H9 (cell line): Measurements from ENCODE around the gene ART3. TPM values are rescaled to one million over a fixed set of nuclear protein-coding genes. Genes with fewer than 3 reads are reported as not detected.

Experiments used
- DNase-seq: peaks from one replicate; pipeline ENCODE4 v3.0.0-alpha.2; 2017
- H2AFZ ChIP-seq: one replicate; pipeline ENCODE4 v1.6.1; 2013; ENCODE audit warnings: mild to moderate bottlenecking, low read length, control low read depth, moderate library complexity
- H2AK5ac ChIP-seq: 2 replicates; pipeline ENCODE4 v1.6.1; 2013; ENCODE audit warnings: low read length, control low read depth, mixed read lengths; ENCODE audit not compliant: insufficient read length
- H2BK120ac ChIP-seq: one replicate; pipeline ENCODE4 v1.6.1; 2013; ENCODE audit warnings: low read depth, mild to moderate bottlenecking, low read length, control low read depth, inconsistent platforms; ENCODE audit not compliant: poor library complexity, severe bottlenecking
- H2BK12ac ChIP-seq: 2 replicates; pipeline ENCODE4 v1.6.1; 2013; ENCODE audit warnings: low read length, control low read depth, mixed read lengths, low read depth; ENCODE audit not compliant: insufficient read length
- H2BK15ac ChIP-seq: 2 replicates; pipeline ENCODE4 v1.6.1; 2013; ENCODE audit warnings: low read depth, low read length, control low read depth
- H2BK20ac ChIP-seq: one replicate; pipeline ENCODE4 v1.6.1; 2013; ENCODE audit warnings: low read depth, mild to moderate bottlenecking, low read length, control low read depth, inconsistent platforms; ENCODE audit not compliant: poor library complexity, severe bottlenecking
- H2BK5ac ChIP-seq: 2 replicates; pipeline ENCODE4 v1.6.1; 2013; ENCODE audit warnings: low read length, control low read depth, mixed read lengths; ENCODE audit not compliant: insufficient read length
- H3K14ac ChIP-seq: 2 replicates; pipeline ENCODE4 v1.6.1; 2013; ENCODE audit warnings: low read length, control low read depth; ENCODE audit not compliant: insufficient read depth
- H3K18ac ChIP-seq: 2 replicates; pipeline ENCODE4 v1.6.1; 2013; ENCODE audit warnings: low read depth, mild to moderate bottlenecking, mixed read lengths, low read length, control low read depth; ENCODE audit not compliant: insufficient read length
- H3K23ac ChIP-seq: 2 replicates; pipeline ENCODE4 v1.6.1; 2013; ENCODE audit warnings: low read length, control low read depth, mixed read lengths, low read depth; ENCODE audit not compliant: insufficient read length
- H3K23me2 ChIP-seq: 2 replicates; pipeline ENCODE4 v1.6.1; 2013; ENCODE audit warnings: low read depth, mild to moderate bottlenecking, mixed read lengths, low read length, control low read depth; ENCODE audit not compliant: insufficient read length, poor library complexity, severe bottlenecking
- H3K27ac ChIP-seq: 2 replicates; pipeline ENCODE4 v1.5.1; 2013; ENCODE audit warnings: low read length, control low read depth, mixed read lengths, low read depth; ENCODE audit not compliant: insufficient read length
- H3K27me3 ChIP-seq: 2 replicates; pipeline ENCODE4 v1.6.1; 2013; ENCODE audit warnings: low read length, control low read depth, inconsistent platforms; ENCODE audit not compliant: insufficient read depth
- H3K4ac ChIP-seq: 2 replicates; pipeline ENCODE4 v1.6.1; 2013; ENCODE audit warnings: low read depth, mild to moderate bottlenecking, control low read depth, inconsistent platforms, low read length, moderate library complexity
- H3K4me1 ChIP-seq: 2 replicates; pipeline ENCODE4 v1.6.1; 2013; ENCODE audit warnings: low read length, control low read depth, inconsistent platforms; ENCODE audit not compliant: insufficient read depth
- H3K4me2 ChIP-seq: 2 replicates; pipeline ENCODE4 v1.6.1; 2013; ENCODE audit warnings: low read length, control low read depth, mixed read lengths; ENCODE audit not compliant: insufficient read length, insufficient read depth
- H3K56ac ChIP-seq: 2 replicates; pipeline ENCODE4 v1.6.1; 2013; ENCODE audit warnings: low read depth, mild to moderate bottlenecking, mixed read lengths, low read length, control low read depth; ENCODE audit not compliant: insufficient read length
- H3K79me1 ChIP-seq: 2 replicates; pipeline ENCODE4 v1.6.1; 2013; ENCODE audit warnings: low read depth, mild to moderate bottlenecking, moderate library complexity, low read length, control low read depth, inconsistent platforms; ENCODE audit not compliant: insufficient read depth, poor library complexity, severe bottlenecking
- H3K79me2 ChIP-seq: 2 replicates; pipeline ENCODE4 v1.6.1; 2013; ENCODE audit warnings: low read length, control low read depth, inconsistent platforms; ENCODE audit not compliant: insufficient read depth
- H3K9ac ChIP-seq: 2 replicates; pipeline ENCODE4 v1.6.1; 2013; ENCODE audit warnings: low read length, control low read depth, mixed read lengths; ENCODE audit not compliant: insufficient read length; ENCODE audit errors: extremely low read depth
- H3K9me3 ChIP-seq: one replicate; pipeline ENCODE4 v1.6.1; 2013; ENCODE audit warnings: low read depth, low read length, inconsistent platforms; ENCODE audit not compliant: control insufficient read depth
- H3T11ph ChIP-seq: one replicate; pipeline ENCODE4 v1.6.1; 2013; ENCODE audit warnings: mild to moderate bottlenecking, low read length, control low read depth, inconsistent platforms
- H4K20me1 ChIP-seq: one replicate; pipeline ENCODE4 v1.6.1; 2013; ENCODE audit not compliant: control insufficient read depth, insufficient read length, insufficient read depth
- H4K5ac ChIP-seq: 2 replicates; pipeline ENCODE4 v1.6.1; 2013; ENCODE audit warnings: low read depth, mild to moderate bottlenecking, mixed read lengths, low read length, control low read depth; ENCODE audit not compliant: insufficient read length
- H4K8ac ChIP-seq: replicated peaks from 2 replicates; pipeline ENCODE4 v1.6.1; 2013; ENCODE audit warnings: low read length, control low read depth, mixed read lengths, low read depth; ENCODE audit not compliant: insufficient read length
- H4K91ac ChIP-seq: 2 replicates; pipeline ENCODE4 v1.6.1; 2013; ENCODE audit warnings: low read depth, mild to moderate bottlenecking, moderate library complexity, mixed read lengths, low read length, control low read depth; ENCODE audit not compliant: insufficient read length
- H3K27ac Mint-ChIP-seq, 3 experiments: 2 replicates in 2 of 3; 3 replicates in 1 of 3; pipeline ENCODE4 v1.8.0; 2020 to 2021; ENCODE audit warnings: mixed read lengths in 3 of 3, mild to moderate bottlenecking in 1 of 3, moderate library complexity in 1 of 3
- H3K27me3 Mint-ChIP-seq: 2 replicates; pipeline ENCODE4 v1.8.0; 2021; ENCODE audit warnings: low read depth, mild to moderate bottlenecking, moderate library complexity, mixed read lengths
- H3K36me3 Mint-ChIP-seq, 3 experiments: 2 replicates in 2 of 3; 3 replicates in 1 of 3; pipeline ENCODE4 v1.8.0; 2020 to 2021; ENCODE audit warnings: low read depth in 3 of 3, mixed read lengths in 3 of 3; ENCODE audit not compliant: insufficient read depth in 1 of 3
- H3K4me1 Mint-ChIP-seq, 2 experiments: 2 replicates each; pipeline ENCODE4 v1.8.0; 2020; ENCODE audit warnings: mixed read lengths in 2 of 2
- H3K4me3 Mint-ChIP-seq, 2 experiments: 2 replicates in 1 of 2; 3 replicates in 1 of 2; pipeline ENCODE4 v1.8.0; 2020 to 2021; ENCODE audit warnings: mild to moderate bottlenecking in 2 of 2, mixed read lengths in 2 of 2, moderate library complexity in 1 of 2
- H3K9me3 Mint-ChIP-seq, 2 experiments: 2 replicates in 1 of 2; 3 replicates in 1 of 2; pipeline ENCODE4 v1.8.0; 2020; ENCODE audit warnings: mild to moderate bottlenecking in 2 of 2, mixed read lengths in 2 of 2, moderate library complexity in 1 of 2
- whole genome bisulfite sequencing: extraction: QIAGEN DNeasy Blood & Tissue Kit; methylation state at CpG from one replicate; pipeline ENCODE4 v1.1.7; 2013; ENCODE audit warnings: missing lambda C conversion rate, low lambda C conversion rate, mixed read lengths; ENCODE audit not compliant: insufficient read length; ENCODE audit errors: extremely low coverage; 5-methylcytosine and 5-hydroxymethylcytosine counted together
- total RNA-seq: library from RNA; stranded (reverse); gene quantifications from 2 replicates; pipeline ENCODE4 v1.2.1, GENCODE V29; 2021
- TF ChIP-seq, protein P1 (sequence below): fragments of 200-600 bp; sonication (generic); conservative IDR thresholded peaks from 3 replicates; pipeline ENCODE4 v1.8.0; 2021; ENCODE audit warnings: antibody characterized with exemption, mild to moderate bottlenecking

ART3 gene
- total RNA-seq, 1 experiment from 2014 or later, result 0.74 TPM

DNA sequence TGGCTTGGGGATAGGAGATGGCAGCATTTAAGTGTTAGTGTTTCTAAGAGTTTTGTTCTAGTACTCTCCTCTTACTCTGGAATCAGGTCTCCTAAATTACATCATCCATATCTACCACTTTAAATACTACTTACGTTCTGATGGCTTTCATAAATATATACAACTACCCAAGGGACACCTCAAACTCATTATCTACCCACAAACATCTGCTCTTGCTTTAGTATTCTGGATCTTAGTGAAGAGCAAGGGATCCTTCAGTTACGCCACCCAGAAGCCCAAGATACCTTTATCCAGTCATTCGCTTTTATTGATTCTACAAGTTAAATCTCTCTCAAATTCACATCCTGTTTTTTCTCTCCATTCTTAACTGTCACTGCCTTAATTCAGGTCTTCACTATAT is 66.7 kb downstream of the ART3 start:
- H3K36me3 Mint-ChIP-seq, result peaks cover 46 to 78% (median 68%) of the 10 kb centered on the region in 3 experiments
- H4K20me1 ChIP-seq, result no peaks in the 10 kb centered on the region
- H3K27ac Mint-ChIP-seq, result no peak overlapping the region; a peak in 1 of 7 replicates

More for the DNA sequence above, 66.7 kb downstream of the ART3 start:
- H2AK5ac ChIP-seq, result no peak overlapping the region
- no peak overlapping the region for H2BK5ac ChIP-seq
- no peak overlapping the region for H2BK120ac ChIP-seq
- no peak overlapping the region for H3K18ac ChIP-seq
- no peak overlapping the region for H2BK20ac ChIP-seq
- no peaks in the 10 kb centered on the region for H3K27me3 ChIP-seq
- no peak for DNase-seq
- H3K27ac ChIP-seq, result no peak overlapping the region
- H3K79me1 ChIP-seq, result peaks cover 3% of the 10 kb centered on the region
- H4K8ac ChIP-seq, result no peak overlapping the region
- H3K9ac ChIP-seq, result no peak overlapping the region
- H2BK15ac ChIP-seq, result no peak overlapping the region
- H2AFZ ChIP-seq, result no peak overlapping the region
- peaks cover 18% of the 10 kb centered on the region; the same call in 1 of the 2 replicates for H3K79me2 ChIP-seq
- H3K4me1 ChIP-seq, result no peaks in the 10 kb centered on the region
- H3K23me2 ChIP-seq, result no peaks in the 10 kb centered on the region
- TF ChIP-seq, protein P1, sequence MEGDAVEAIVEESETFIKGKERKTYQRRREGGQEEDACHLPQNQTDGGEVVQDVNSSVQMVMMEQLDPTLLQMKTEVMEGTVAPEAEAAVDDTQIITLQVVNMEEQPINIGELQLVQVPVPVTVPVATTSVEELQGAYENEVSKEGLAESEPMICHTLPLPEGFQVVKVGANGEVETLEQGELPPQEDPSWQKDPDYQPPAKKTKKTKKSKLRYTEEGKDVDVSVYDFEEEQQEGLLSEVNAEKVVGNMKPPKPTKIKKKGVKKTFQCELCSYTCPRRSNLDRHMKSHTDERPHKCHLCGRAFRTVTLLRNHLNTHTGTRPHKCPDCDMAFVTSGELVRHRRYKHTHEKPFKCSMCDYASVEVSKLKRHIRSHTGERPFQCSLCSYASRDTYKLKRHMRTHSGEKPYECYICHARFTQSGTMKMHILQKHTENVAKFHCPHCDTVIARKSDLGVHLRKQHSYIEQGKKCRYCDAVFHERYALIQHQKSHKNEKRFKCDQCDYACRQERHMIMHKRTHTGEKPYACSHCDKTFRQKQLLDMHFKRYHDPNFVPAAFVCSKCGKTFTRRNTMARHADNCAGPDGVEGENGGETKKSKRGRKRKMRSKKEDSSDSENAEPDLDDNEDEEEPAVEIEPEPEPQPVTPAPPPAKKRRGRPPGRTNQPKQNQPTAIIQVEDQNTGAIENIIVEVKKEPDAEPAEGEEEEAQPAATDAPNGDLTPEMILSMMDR, result no peak
- no peak overlapping the region for H4K91ac ChIP-seq
- H3K23ac ChIP-seq, result no peak overlapping the region
- no peak overlapping the region for H3K14ac ChIP-seq
- H4K5ac ChIP-seq, result no peak overlapping the region
- Mint-ChIP-seq H3K4me3 (no peak overlapping the region; a peak in 1 of 5 replicates), H3K4me1 (peaks cover 7 to 10% of the 10 kb centered on the region in 2 experiments), H3K27me3 (no peaks in the 10 kb centered on the region), H3K9me3 (no peaks in the 10 kb centered on the region)
- H3T11ph ChIP-seq, result no peak overlapping the region
- H3K4ac ChIP-seq, result no peak overlapping the region
- H2BK12ac ChIP-seq, result no peak overlapping the region
- no peaks in the 10 kb centered on the region for H3K9me3 ChIP-seq
- no peak overlapping the region for H3K4me2 ChIP-seq
- H3K56ac ChIP-seq, result no peak overlapping the region
- WGBS, result 100% methylated on average over 1 of the region's 3 CpGs
